NB4 (cell line): Measurements from ENCODE around the gene EPAS1.

Experiments used
- POLR2A ChIP-seq: IDR thresholded peaks from 2 replicates; pipeline ENCODE4 v1.6.1; 2011; ENCODE audit warnings: mild to moderate bottlenecking; ENCODE audit not compliant: insufficient read length; ENCODE audit errors: extremely low read depth
- TF ChIP-seq, protein P1 (sequence below): IDR thresholded peaks from one replicate; pipeline ENCODE4 v1.5.1; 2012; ENCODE audit warnings: low read depth, low read length

DNA sequence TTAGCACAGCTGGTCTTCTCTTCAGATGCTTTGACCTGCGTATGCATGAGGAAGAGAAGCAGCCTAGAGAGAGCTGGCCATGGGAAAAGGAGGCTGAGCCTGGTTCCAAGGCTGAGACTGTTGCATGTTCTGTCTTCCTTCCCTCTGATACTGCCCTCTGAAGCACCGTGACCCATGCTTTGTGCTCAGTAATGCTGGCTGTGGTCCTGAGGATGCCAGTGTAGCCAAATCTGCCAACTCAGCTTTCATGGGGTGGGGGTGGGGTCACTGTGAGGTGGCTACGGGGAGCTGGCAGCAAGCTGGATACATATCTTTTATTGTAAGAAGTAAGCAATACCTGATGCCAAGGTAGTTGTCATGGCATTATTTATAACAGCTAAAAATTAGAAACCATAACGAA is 41.5 kb downstream of the EPAS1 start:
- TF ChIP-seq POLR2A: no peak
- TF ChIP-seq, protein P1, sequence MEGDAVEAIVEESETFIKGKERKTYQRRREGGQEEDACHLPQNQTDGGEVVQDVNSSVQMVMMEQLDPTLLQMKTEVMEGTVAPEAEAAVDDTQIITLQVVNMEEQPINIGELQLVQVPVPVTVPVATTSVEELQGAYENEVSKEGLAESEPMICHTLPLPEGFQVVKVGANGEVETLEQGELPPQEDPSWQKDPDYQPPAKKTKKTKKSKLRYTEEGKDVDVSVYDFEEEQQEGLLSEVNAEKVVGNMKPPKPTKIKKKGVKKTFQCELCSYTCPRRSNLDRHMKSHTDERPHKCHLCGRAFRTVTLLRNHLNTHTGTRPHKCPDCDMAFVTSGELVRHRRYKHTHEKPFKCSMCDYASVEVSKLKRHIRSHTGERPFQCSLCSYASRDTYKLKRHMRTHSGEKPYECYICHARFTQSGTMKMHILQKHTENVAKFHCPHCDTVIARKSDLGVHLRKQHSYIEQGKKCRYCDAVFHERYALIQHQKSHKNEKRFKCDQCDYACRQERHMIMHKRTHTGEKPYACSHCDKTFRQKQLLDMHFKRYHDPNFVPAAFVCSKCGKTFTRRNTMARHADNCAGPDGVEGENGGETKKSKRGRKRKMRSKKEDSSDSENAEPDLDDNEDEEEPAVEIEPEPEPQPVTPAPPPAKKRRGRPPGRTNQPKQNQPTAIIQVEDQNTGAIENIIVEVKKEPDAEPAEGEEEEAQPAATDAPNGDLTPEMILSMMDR: no peak
